GM21367 (cell line): Measurements from ENCODE around the gene SNX25.
"Not testable (repeated sequence)": the region's sequence is repeated elsewhere in the genome, so short reads cannot be mapped to it uniquely, and the experiment has no call there.

Experiments used
- ATAC-seq: cut with Tn5 transposase; IDR thresholded peaks from one replicate; pipeline ENCODE4 v1.9.1; 2021; ENCODE audit not compliant: unreplicated experiment

The SNX25 gene

GRCh38 chr4:185298728-185299430, 89.5 kb downstream of the SNX25 start:
- no peak for ATAC-seq

- ATAC-seq, result no peak
Observed at GRCh38 chr4:185304541-185304940, 95.1 kb downstream of the SNX25 start.

DNA sequence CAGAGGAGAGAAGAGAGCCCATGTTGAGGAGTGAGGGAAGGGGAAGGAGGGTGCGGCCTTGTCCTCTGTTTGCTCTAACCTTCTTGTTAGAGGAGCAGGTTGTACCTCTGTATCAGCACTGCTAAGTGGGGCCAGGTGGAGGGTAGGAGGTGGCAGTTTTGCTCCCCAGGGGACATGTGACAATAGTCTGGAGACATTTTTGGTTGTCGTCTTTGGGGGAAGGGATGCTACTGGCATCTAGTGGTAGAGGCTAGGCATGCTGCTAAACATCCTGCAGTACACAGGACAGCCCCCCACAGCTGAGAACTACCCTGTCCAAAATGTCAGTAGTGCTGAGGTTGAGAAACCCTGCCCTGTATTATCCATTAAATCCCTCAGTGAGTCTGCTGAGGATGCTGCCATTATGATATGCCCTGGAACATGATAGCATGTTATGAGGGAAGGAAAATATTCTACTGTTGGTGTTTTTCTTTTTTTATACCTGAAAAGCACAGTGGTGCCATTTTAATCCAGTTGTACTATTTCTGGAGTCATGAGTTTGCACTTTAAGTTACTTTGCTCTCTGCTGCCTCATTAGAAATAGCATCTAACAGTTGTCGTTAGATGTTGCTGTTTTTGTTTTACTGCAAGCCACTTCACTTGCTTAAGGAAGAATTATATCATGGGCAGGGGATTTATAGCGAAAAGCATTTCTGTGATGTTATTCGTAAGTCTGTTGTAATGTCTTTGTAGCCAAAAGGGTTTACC, 95.7 kb downstream of the SNX25 start:
- ATAC-seq, result peak; percentile 36

- no peak for ATAC-seq
Observed at GRCh38 chr4:185305979-185306442, 96.6 kb downstream of the SNX25 start.

DNA sequence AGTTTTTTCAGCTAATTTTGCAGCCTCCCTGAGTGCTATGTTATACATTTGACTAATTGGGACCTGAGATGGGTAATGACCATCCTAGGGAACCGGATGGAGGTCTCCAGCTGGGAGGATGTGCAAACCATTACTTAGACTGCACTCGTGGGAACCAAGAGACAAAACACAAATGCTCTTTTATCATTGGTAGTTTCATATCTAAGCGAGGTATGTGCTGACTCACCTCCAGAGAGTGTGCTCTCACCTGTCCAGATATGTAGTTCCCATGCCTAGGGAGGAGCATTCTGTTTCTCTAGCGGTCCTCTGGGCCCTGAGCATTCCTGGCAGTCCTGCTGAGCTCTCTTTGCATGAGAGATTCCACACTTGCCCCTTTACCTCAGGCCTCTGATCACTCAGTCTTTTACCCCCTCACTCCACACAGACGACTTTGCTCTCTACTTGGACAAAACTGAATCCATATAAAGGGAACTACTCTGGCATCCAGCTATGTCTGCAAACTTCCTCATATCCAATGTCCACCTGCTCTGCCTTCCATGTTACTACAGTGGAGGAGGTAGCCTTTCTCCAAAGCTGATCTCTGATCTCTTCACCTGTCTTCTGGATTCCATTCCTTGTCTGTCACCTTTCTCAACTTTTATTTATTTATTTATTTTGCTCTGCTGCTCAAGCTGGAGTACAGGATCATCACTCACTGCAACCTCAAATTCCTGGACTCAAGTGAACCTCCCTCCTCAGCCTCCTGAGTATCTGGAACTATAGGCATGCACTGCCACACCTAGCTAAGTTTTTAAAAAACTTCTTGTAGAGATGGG, 97.9 kb downstream of the SNX25 start:
- peak; percentile 63 for ATAC-seq

GRCh38 chr4:185309770-185310169, 100.4 kb downstream of the SNX25 start:
- ATAC-seq, result peak; percentile 42

DNA sequence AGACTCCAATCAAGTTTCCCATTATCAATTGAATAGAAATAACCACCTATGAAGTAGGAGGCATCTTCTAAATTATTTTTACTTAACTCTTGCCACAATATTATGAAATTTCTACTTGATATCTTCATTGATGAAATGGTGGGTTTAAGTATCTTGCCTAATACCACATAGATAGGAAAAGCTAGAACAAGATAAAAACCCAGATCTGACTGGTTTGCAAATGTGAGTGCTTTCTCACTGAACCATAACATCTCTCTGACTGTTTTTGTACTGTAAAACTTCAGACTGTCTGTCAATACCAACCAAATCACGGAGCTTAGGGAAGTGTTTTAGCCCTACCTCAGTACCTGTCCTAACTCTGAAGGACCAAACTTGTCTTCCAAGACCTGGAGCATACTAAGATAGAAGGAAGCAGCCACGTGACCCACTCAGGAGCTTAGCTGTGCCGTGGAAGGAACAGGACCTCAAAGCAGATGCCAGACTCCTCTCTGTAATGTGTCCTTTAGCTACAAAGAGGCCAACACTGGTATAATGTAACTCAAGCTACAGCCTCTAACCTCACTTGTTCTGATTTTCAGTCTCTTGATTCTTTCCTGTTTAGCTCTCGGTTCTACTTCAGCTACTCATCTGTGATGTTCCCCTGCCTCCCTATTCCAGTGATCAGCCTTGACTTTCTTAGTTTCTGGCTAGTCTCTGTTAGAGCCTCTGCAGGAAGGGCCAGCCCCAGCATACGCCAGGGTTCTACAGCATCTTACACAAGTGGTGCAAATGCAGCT, 101.9 kb downstream of the SNX25 start:
- peak; percentile 30 for ATAC-seq

GRCh38 chr4:185312699-185313098, 103.3 kb downstream of the SNX25 start:
- no peak for ATAC-seq

GRCh38 chr4:185317462-185317861, 108.1 kb downstream of the SNX25 start:
- ATAC-seq, result not testable (repeated sequence)

GRCh38 chr4:185317880-185318279, 108.5 kb downstream of the SNX25 start:
- no peak for ATAC-seq

GRCh38 chr4:185318679-185319078, 109.3 kb downstream of the SNX25 start:
- peak; percentile 38 for ATAC-seq

- ATAC-seq, result no peak
Observed at GRCh38 chr4:185322803-185323202, 113.4 kb downstream of the SNX25 start.

GRCh38 chr4:185323606-185324005, 114.2 kb downstream of the SNX25 start:
- no peak for ATAC-seq

GRCh38 chr4:185324361-185324760, 115.0 kb downstream of the SNX25 start:
- ATAC-seq, result not testable (repeated sequence)

DNA sequence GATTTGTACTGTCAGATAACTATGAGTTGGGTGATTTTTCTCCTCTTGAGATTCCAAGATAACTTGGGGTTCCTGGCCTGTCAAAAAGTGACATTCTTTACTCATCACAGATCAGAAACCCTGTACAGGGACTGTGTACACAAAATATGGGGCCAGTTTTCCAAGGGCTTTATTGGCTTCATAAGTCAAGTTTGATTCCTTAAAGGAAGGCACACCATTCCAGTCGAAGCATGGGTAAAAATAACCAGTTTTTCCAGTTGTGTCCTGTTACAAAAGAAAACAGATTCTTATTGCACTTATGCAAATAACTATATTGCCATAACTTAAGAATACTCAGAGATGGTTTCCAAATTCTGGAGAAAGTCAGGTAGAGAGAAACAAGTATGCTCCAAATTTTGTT, 116.3 kb downstream of the SNX25 start:
- ATAC-seq, result not testable (repeated sequence)

DNA sequence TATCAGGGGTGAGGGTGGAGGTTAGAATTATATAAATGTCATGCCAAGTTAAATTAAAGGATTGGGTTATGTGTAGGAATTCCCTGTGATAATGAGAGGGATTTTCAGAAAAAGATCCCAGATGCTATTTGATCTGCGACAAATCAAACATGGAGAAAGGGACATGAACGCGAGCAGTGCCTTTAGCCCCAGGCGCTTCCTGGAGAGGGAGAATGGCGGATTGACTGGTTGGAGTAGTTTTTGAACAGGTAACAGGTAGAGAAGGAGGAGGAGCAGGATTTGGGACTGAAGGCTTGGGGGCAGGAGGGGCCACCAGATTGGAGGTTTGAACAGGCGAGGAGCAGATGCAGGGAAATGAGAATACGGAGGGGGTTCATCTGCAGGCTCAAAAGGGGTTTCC, 119.2 kb downstream of the SNX25 start:
- no peak for ATAC-seq

DNA sequence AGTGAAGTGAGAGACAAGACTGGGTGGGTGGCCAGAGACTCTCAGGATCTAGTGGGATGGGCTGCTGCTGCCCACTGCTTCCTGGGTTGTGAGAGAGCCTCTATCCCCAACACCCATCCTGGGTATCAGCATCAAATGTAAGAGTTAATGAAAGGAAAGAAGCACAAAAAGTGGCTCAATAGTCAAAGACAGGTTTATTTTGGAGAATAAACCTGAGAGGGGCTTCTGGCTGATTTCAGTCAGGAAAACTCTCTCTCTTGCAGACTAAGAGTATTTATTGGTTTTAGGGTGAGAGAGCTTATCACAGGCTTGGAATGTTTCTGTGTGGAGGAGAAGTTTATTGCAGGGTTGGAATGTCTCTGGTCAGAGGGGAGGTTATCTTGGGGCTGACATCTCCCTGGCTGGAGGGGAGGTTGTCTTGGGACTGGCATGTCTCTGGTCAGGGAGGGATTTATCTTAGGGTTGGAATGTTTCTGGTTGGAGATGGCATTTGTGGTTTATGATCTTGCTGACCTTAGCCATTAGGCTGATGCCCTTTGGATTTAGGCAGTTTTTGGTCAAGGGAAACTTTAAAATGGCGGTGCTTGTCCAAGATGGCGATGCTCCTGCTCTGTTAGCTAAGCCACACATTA, 120.6 kb downstream of the SNX25 start:
- ATAC-seq, result not testable (repeated sequence)

DNA sequence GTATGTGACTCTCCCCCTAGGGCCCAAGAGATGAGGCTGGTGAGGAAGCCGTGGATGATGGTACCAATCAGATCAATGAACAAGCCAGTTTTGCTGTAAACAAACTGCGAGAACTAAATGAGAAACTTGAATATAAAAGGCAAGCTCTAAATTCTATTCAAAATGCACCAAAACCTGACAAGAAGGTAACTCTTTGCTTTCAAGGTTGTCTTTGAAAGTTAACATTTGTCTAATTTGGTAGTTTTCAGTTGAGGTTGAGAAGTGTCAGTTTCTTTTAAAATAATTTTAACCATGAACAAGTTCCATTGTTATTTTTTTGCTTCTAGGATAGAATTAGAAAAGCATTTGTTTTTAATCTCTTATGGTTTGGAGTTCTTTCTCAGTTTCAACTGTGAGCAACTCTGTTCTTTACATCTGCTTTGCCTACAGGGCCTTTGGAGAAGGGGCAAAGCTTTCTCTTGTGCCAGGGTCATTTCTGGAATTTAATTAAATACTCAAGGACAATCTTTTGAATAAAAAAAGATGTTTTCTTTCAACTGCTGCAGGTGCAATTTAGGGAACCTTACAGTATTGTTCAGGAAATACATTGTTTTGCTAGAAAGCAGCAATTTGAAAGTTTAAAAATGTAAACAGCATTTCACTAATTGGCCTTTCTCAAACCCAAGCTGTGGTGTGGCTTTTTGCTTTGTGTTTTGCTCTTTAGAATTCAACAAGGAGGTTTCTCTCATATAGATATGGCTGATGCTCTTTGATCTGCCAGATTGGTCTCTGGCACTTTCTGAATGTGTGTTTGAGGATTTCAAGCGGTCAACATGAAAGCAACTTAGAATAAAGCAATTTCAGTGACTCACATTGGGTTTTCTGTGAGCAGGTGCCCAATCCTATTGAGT, 123.4 kb downstream of the SNX25 start:
- peak; percentile 61 for ATAC-seq

DNA sequence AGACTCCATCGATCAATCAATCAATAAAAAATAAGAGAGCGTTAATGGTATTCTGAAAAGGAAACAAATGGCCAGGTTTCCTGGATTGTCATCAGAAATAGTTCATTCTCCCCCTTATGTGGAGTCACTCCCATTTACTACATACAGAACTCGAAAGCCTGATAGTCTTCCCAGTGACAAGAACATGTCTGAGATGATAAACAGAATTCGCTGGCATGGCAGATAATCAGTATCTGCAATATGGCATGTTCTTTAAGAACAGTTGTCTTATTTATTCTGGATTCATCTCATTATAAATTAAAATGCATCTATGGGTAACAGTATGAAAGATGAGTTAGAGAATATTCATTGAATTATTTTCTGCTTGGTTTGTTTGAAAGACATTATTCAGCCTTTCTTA, 124.9 kb downstream of the SNX25 start:
- no peak for ATAC-seq
